ENCODE data around the gene SMURF1. TPM values are rescaled to one million over a fixed set of nuclear protein-coding genes. Genes with fewer than 3 reads are reported as not detected.

The SMURF1 gene
- total RNA-seq, 1 donor from 2014 or later = 16.9 TPM

DNA sequence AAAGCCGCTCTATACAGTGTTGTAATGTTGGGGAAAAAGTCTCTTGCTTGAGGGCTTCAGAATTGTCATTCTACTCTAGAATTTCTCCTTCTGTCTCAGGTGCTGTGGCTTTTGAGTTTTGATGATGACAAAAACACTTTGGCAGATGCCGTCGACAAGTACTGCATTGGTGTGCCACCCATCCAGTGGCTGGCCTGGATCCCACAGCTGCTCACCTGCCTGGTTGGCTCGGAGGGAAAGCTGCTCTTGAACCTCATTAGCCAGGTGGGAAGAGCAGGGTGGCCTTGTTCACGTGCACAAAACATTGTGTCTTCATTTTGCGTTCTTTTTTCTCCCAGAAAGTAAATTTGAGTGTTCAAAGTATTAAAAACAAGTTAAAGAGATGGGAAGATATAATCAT is 153.6 kb downstream of the SMURF1 start:
- DNase-seq (ENCODE audit: low read depth in 2 of 2) = no peak

- DNase-seq (ENCODE audit: low read depth in 2 of 2) = no peak
Measured at GRCh38 chr7:98988641-98989040, 155.3 kb downstream of the SMURF1 start.

GRCh38 chr7:98985945-98986344 is 158.0 kb downstream of the SMURF1 start:
- no peak for DNase-seq (ENCODE audit: low read depth in 2 of 2)

- no peak for DNase-seq (ENCODE audit: low read depth in 2 of 2)
Measured at GRCh38 chr7:98985406-98985805, 158.5 kb downstream of the SMURF1 start.

- DNase-seq (ENCODE audit: low read depth in 2 of 2) = no peak
Measured at GRCh38 chr7:98984126-98984525, 159.8 kb downstream of the SMURF1 start.

GRCh38 chr7:98982686-98983085 is 161.2 kb downstream of the SMURF1 start:
- no peak for DNase-seq (ENCODE audit: low read depth in 2 of 2)

GRCh38 chr7:98981701-98982100 is 162.2 kb downstream of the SMURF1 start:
- no peak for DNase-seq (ENCODE audit: low read depth in 2 of 2)

DNA sequence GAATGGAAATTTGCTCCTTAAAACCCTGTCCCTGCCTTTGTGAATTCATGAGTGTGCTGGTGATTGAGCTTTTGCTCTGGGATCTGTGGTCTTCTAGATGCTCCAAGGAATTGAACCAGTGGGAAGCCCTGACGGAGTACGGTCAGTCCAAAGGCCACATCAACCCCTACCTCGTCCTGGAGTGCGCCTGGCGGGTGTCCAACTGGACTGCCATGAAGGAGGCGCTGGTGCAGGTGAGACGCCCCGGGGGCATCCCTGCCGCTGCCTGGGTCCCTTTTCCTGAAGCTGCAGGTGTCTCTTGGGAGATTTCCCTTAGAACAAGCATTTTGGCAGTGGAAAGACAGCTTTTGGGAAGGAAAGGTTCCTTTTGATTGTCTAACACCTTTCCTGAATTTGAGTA is 165.2 kb downstream of the SMURF1 start:
- DNase-seq (ENCODE audit: low read depth in 2 of 2) = no peak

Other genes with a start within 250 kb of the SMURF1 start
- not detected in 2 replicates for gene KPNA7, start 64.0 kb upstream of the SMURF1 start, total RNA-seq
- 0.22 TPM in 1 of 2 replicates, not detected in the other for gene MYH16, start 128.7 kb upstream of the SMURF1 start, total RNA-seq
- 153 and 182 TPM in 2 replicates for gene ARPC1A, start 181.8 kb upstream of the SMURF1 start, total RNA-seq
- gene ARPC1B, start 230.6 kb upstream of the SMURF1 start, total RNA-seq = 275 and 340 TPM in 2 replicates